ENCODE data around the gene ANXA11. TPM values are rescaled to one million over a fixed set of nuclear protein-coding genes. Genes with fewer than 3 reads are reported as not detected.

Gene ANXA11
- total RNA-seq, 2 donors from 2014 or later = 104 to 134 TPM

DNA sequence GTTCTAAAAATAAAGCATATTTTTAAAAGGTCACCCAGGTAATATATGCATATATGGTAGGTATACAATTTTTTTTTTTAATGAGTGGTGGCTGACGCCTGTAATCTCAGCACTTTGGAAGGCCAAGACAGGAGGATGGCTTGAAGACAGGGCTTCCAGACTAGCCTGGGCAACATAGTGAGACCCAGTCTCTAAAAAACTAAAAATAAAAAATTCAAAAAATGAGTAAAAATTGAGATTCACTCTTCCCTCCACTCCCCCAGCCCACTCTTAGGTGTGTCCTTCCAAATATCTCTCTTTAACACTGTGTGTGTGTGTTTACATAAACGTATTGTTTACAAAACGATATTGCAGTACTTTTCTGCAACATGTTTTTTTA is 929 bp upstream of the ANXA11 start:
- no peaks in the 10 kb centered on the region for H3K9me3 ChIP-seq (ENCODE audit: control insufficient read depth, low read length)
- Mint-ChIP-seq H3K9me3 (no peaks in the 10 kb centered on the region), H3K27ac (no peak overlapping the region), H3K4me1 (peaks cover 38% of the 10 kb centered on the region), H3K27me3 (ENCODE audit: insufficient read depth) (peaks cover 5% of the 10 kb centered on the region), H3K4me3 (peak overlapping the region; percentile 76), H3K36me3 (ENCODE audit: low read depth) (no peaks in the 10 kb centered on the region)
- WGBS, 2 experiments (ENCODE audit: insufficient coverage in 1 of 2, insufficient read length in 1 of 2) = 90 to 98% methylated on average over 2 to 3 of the region's 3 CpGs
- H3K27me3 ChIP-seq (ENCODE audit: control insufficient read depth, insufficient read depth, low read length, poor library complexity, severe bottlenecking) = no peaks in the 10 kb centered on the region
- peak overlapping the region; percentile 95 for H3K9ac ChIP-seq (ENCODE audit: extremely low read depth, low read length, poor library complexity, severe bottlenecking)
- H3K4me1 ChIP-seq (ENCODE audit: control insufficient read depth, insufficient read depth, low read length) = peaks cover 3% of the 10 kb centered on the region
- TF ChIP-seq, protein P1, sequence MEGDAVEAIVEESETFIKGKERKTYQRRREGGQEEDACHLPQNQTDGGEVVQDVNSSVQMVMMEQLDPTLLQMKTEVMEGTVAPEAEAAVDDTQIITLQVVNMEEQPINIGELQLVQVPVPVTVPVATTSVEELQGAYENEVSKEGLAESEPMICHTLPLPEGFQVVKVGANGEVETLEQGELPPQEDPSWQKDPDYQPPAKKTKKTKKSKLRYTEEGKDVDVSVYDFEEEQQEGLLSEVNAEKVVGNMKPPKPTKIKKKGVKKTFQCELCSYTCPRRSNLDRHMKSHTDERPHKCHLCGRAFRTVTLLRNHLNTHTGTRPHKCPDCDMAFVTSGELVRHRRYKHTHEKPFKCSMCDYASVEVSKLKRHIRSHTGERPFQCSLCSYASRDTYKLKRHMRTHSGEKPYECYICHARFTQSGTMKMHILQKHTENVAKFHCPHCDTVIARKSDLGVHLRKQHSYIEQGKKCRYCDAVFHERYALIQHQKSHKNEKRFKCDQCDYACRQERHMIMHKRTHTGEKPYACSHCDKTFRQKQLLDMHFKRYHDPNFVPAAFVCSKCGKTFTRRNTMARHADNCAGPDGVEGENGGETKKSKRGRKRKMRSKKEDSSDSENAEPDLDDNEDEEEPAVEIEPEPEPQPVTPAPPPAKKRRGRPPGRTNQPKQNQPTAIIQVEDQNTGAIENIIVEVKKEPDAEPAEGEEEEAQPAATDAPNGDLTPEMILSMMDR (conservative IDR thresholded peaks at IDR 0.05) = no peak
- no peak for DNase-seq
- H3K4me3 ChIP-seq (ENCODE audit: low read length) = peak overlapping the region; percentile 95
- H3K27ac ChIP-seq (ENCODE audit: low read depth, low read length) = no peak overlapping the region
- H3K36me3 ChIP-seq (ENCODE audit: control insufficient read depth, insufficient read depth, low read length) = peaks cover under 1% of the 10 kb centered on the region

DNA sequence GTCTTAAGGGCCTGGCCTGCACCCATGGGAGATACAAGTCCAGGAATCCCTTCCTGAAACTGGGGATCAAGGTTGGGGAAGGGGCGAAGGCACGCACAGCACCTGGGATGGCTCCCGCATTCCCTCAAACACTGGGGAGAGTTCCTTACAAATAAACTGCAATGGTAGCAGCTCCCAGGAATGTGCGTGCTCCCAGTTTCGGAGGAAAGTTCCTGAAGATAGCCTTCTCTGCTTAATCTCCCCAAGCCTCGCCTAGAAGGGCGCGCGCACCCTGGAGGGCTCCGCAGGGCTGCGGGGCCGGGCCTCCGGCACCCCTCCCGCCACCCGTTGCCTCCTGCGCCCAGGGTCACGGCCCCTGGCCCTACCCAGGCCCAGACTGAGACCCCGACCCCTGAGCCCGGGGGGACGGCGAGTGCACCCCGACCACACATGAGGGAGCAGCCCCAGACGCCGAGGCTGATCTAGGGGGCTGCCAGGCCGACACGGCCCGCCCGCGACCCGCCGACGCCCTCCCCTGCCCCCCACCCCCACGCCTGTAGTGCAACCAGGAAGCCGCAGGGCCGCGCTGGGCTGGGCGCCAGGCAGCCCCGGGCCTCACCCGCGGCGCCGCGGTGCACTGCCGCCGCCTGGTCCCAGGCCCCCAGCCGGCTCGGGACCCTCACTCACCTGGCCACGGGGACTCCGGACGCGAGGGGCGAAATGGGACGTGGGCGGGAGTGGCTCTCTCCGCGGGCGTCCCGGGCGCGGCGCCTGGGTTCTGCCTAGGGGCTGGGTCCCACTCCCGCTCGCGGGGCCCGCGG is 460 bp downstream of the ANXA11 start:
- Mint-ChIP-seq H3K9me3 (no peaks in the 10 kb centered on the region), H3K27ac (peak overlapping the region; percentile 95)
- DNase-seq = peak; percentile 69

DNA sequence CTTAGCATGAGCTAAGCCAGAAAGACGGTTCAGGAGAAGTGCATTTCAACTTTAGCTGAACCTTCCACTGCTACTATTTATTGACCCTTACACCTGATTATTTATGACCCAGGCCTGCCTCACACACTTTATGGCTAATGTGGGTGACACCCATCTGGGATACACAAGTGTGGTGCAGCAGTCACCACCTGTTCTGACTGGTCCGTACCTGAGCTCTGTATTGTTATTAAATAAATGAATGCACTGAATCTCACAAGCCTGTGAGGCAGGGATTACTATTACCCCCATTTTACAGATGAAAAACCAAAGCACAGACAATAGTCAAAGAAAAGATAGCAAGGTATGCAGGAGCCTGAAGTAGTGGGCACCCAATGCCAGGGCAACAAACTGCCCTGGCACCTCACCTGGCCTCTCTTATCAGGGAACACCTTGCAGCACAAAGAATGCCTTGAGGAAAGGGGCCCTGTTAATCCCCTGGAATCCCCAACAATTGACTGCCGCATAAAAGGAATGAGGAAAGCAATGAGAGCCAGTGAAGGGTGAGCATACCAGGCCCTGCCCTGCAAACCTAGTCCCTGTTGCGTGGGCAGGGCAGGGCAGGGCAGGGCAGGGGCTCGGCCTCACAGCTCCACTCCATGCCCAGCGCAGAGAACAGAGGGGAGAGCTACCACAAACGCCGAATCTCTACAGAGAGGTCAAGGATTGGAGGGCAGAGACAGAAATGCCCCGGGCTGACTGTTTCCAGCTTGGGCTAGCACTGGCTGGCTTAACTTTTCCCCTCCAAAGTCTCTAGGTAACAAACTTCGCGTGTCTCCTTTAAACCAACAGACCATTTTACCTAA is 1.3 kb downstream of the ANXA11 start:
- TF ChIP-seq, protein P1 (conservative IDR thresholded peaks at IDR 0.05) = no peak
- no peaks in the 10 kb centered on the region for H3K9me3 ChIP-seq (ENCODE audit: control insufficient read depth, low read length)
- H3K9me3 Mint-ChIP-seq = no peaks in the 10 kb centered on the region
- H3K27ac ChIP-seq (ENCODE audit: low read depth, low read length) = no peak overlapping the region
- H3K27me3 Mint-ChIP-seq (ENCODE audit: insufficient read depth) = peaks cover 1% of the 10 kb centered on the region
- peak overlapping the region; percentile 95 for H3K27ac Mint-ChIP-seq
- peak overlapping the region; percentile 76 for H3K4me3 Mint-ChIP-seq
- peaks cover 40% of the 10 kb centered on the region for H3K4me1 Mint-ChIP-seq
- no peaks in the 10 kb centered on the region for H3K27me3 ChIP-seq (ENCODE audit: control insufficient read depth, insufficient read depth, low read length, poor library complexity, severe bottlenecking)
- DNase-seq = peak; percentile 79
- peak overlapping the region; percentile 95 for H3K4me3 ChIP-seq (ENCODE audit: low read length)
- 33 to 73% methylated on average over 2 to 11 of the region's 11 CpGs for WGBS, 2 experiments (ENCODE audit: insufficient coverage in 1 of 2, insufficient read length in 1 of 2)
- no peaks in the 10 kb centered on the region for H3K36me3 Mint-ChIP-seq (ENCODE audit: low read depth)
- peak overlapping the region; percentile 95 for H3K9ac ChIP-seq (ENCODE audit: extremely low read depth, low read length, poor library complexity, severe bottlenecking)
- peaks cover 7% of the 10 kb centered on the region for H3K36me3 ChIP-seq (ENCODE audit: control insufficient read depth, insufficient read depth, low read length)
- H3K4me1 ChIP-seq (ENCODE audit: control insufficient read depth, insufficient read depth, low read length) = peaks cover 3% of the 10 kb centered on the region

More for the DNA sequence above, 460 bp downstream of the ANXA11 start:
- Histone ChIP-seq H3K27ac (ENCODE audit: low read depth, low read length) (no peak overlapping the region), H3K27me3 (ENCODE audit: control insufficient read depth, insufficient read depth, low read length, poor library complexity, severe bottlenecking) (no peaks in the 10 kb centered on the region), H3K9ac (ENCODE audit: extremely low read depth, low read length, poor library complexity, severe bottlenecking) (peak overlapping the region; percentile 95), H3K4me1 (ENCODE audit: control insufficient read depth, insufficient read depth, low read length) (peaks cover 3% of the 10 kb centered on the region), H3K4me3 (ENCODE audit: low read length) (peak overlapping the region; percentile 95), H3K36me3 (ENCODE audit: control insufficient read depth, insufficient read depth, low read length) (peaks cover 7% of the 10 kb centered on the region), H3K9me3 (ENCODE audit: control insufficient read depth, low read length) (no peaks in the 10 kb centered on the region)
- WGBS, 2 experiments (ENCODE audit: insufficient coverage in 1 of 2, insufficient read length in 1 of 2) = 2 to 11% methylated on average over 8 to 66 of the region's 66 CpGs
- Mint-ChIP-seq H3K4me1 (peaks cover 40% of the 10 kb centered on the region), H3K36me3 (ENCODE audit: low read depth) (no peaks in the 10 kb centered on the region), H3K27me3 (ENCODE audit: insufficient read depth) (peaks cover 2% of the 10 kb centered on the region), H3K4me3 (peak overlapping the region; percentile 76)
- TF ChIP-seq, protein P1 (conservative IDR thresholded peaks at IDR 0.05) = no peak

All from endodermal cell (in vitro differentiated cells).